Type B pancreatic cell (in vitro differentiated cells): Measurements from ENCODE around the gene CFAP53. TPM values are rescaled to one million over a fixed set of nuclear protein-coding genes. Genes with fewer than 3 reads are reported as not detected.

Source experiments
- DNase-seq: peaks from one replicate; pipeline ENCODE4 v3.0.0; 2021; ENCODE audit warnings: mixed read lengths; ENCODE audit not compliant: unreplicated experiment; ENCODE audit errors: extremely low spot score
- H3K27ac Mint-ChIP-seq: 2 replicates; pipeline ENCODE4 v1.8.0; 2021; ENCODE audit warnings: mild to moderate bottlenecking, mixed read lengths
- H3K27me3 Mint-ChIP-seq: 2 replicates; pipeline ENCODE4 v1.8.0; 2021; ENCODE audit warnings: mixed read lengths
- H3K36me3 Mint-ChIP-seq: 2 replicates; pipeline ENCODE4 v1.8.0; 2021; ENCODE audit warnings: mixed read lengths
- H3K4me1 Mint-ChIP-seq: one replicate; pipeline ENCODE4 v1.8.0; 2021; ENCODE audit warnings: mixed read lengths; ENCODE audit not compliant: unreplicated experiment
- H3K4me3 Mint-ChIP-seq: 2 replicates; pipeline ENCODE4 v1.8.0; 2021; ENCODE audit warnings: mild to moderate bottlenecking, mixed read lengths
- H3K9me3 Mint-ChIP-seq: 2 replicates; pipeline ENCODE4 v1.8.0; 2021; ENCODE audit warnings: mixed read lengths
- CTCF ChIP-seq: fragments of 200-600 bp; sonication (generic); conservative IDR thresholded peaks from 2 replicates; pipeline ENCODE4 v1.5.0; 2021; ENCODE audit warnings: antibody characterized with exemption, mild to moderate bottlenecking
- total RNA-seq: library from RNA; stranded (reverse); gene quantifications from 2 replicates; pipeline ENCODE4 v1.2.1, GENCODE V29; 2021; ENCODE audit warnings: low replicate concordance

CFAP53 gene
- total RNA-seq, 1 donor from 2014 or later, result 1.1 TPM

- H3K27ac Mint-ChIP-seq, result no peak overlapping the region
- H3K27me3 Mint-ChIP-seq, result peaks cover 54% of the 10 kb centered on the region
- H3K36me3 Mint-ChIP-seq, result no peaks in the 10 kb centered on the region
- no peak overlapping the region for H3K4me3 Mint-ChIP-seq
- no peak for DNase-seq
- H3K4me1 Mint-ChIP-seq, result peaks cover 6% of the 10 kb centered on the region
- H3K9me3 Mint-ChIP-seq, result peaks cover 10% of the 10 kb centered on the region
- no peak for TF ChIP-seq CTCF
Observed at GRCh38 chr18:50199921-50200320, 66.4 kb downstream of the CFAP53 start.

- Mint-ChIP-seq H3K9me3 (peaks cover 10% of the 10 kb centered on the region), H3K4me1 (peaks cover 6% of the 10 kb centered on the region), H3K27me3 (peaks cover 53% of the 10 kb centered on the region), H3K36me3 (no peaks in the 10 kb centered on the region), H3K27ac (no peak overlapping the region), H3K4me3 (no peak overlapping the region)
- no peak for DNase-seq
- no peak for TF ChIP-seq CTCF
Observed at GRCh38 chr18:50199346-50199855, 66.9 kb downstream of the CFAP53 start.

GRCh38 chr18:50196261-50196660 is 70.0 kb downstream of the CFAP53 start:
- peaks cover 67% of the 10 kb centered on the region for H3K27me3 Mint-ChIP-seq

GRCh38 chr18:50195689-50196088 is 70.6 kb downstream of the CFAP53 start:
- Mint-ChIP-seq H3K27ac (peak overlapping the region; percentile 35), H3K9me3 (peaks cover 3% of the 10 kb centered on the region), H3K4me3 (peak overlapping the region; percentile 77), H3K27me3 (peaks cover 72% of the 10 kb centered on the region), H3K36me3 (no peaks in the 10 kb centered on the region), H3K4me1 (peaks cover 4% of the 10 kb centered on the region)
- no peak for TF ChIP-seq CTCF
- no peak for DNase-seq

More at GRCh38 chr18:50196261-50196660, 70.0 kb downstream of the CFAP53 start:
- Mint-ChIP-seq H3K27ac (peak overlapping the region; percentile 17), H3K4me3 (peak overlapping the region; percentile 81), H3K4me1 (peaks cover 4% of the 10 kb centered on the region), H3K9me3 (peaks cover 9% of the 10 kb centered on the region), H3K36me3 (no peaks in the 10 kb centered on the region)
- DNase-seq, result no peak
- TF ChIP-seq CTCF, result no peak

- Mint-ChIP-seq H3K36me3 (no peaks in the 10 kb centered on the region), H3K27ac (peak within 1 kb of the TSS; percentile 89), H3K27me3 (peaks cover 72% of the 10 kb centered on the region), H3K4me3 (peak within 1 kb of the TSS; percentile 94), H3K4me1 (peaks cover 4% of the 10 kb centered on the region), H3K9me3 (no peaks in the 10 kb centered on the region)
- peak; percentile 72 for TF ChIP-seq CTCF
- DNase-seq, result peak; percentile 81
Observed at GRCh38 chr18:50194631-50195532, 71.4 kb downstream of the CFAP53 start, which contains the start of gene MYO5B. Gene MYO5B, minus strand, starts transcription at chr18:50195147. Its CDS starts 354 bp downstream, at chr18:50194793.
